Measurements from ENCODE around the gene PPT2.

PPT2 gene

DNA sequence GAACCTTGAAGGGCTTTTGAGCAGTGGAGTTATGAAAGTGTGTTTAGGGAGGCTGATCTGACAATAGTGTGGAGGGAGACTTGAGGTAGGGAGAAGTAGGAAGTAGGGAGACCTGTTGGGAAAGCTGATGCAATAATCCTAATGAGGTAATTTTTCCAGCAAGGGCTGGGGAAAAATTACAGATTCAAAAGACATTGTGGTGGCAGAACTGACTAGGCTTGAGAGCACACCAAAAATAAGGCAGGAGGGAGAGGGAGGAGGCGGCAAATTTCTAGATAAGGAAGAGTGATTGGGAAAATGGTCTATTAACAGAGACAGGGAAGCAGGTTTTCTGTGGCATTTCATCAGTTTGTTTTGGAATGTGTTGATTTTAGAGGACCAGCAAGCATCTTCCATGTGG is 7.7 kb upstream of the PPT2 start:
- H3K27ac ChIP-seq (ENCODE audit: low read depth, low read length), result no peak overlapping the region
- peak overlapping the region; percentile 4; the same call in 1 of the 2 replicates for H3K9ac ChIP-seq (ENCODE audit: low read depth, low read length)
- peaks cover 25% of the 10 kb centered on the region for H3K27me3 ChIP-seq (ENCODE audit: control insufficient read depth, insufficient read depth, low read length)
- H3K4me3 ChIP-seq (ENCODE audit: low read depth, low read length), result no peak overlapping the region; the same call in 1 of the 2 replicates
- H3K4me1 ChIP-seq (ENCODE audit: control insufficient read depth, insufficient read depth, low read length), result peaks cover 24% of the 10 kb centered on the region
- H3K36me3 ChIP-seq (ENCODE audit: control insufficient read depth, insufficient read depth, low read length), result no peaks in the 10 kb centered on the region
- H3K9me3 ChIP-seq (ENCODE audit: control insufficient read depth, insufficient read depth, low read length), result no peaks in the 10 kb centered on the region

DNA sequence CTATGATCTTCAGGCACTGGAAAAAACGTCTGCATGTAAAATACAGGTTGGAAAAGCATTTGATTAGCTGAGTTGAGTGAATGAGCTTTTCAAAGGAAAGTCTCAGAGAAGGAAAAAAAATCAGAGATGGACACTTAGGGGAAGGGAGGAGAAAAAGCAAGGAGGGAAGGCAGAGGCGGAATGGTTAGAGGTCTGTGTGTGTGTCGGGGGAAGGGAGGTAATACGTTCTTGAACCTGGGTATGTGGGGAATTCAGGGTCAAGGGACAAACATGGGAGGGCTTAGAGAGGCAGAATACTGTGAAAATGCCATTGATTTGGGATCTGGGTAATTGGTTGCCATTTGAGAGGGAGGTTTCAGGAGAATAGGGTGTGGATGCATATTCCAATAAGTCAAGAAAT is 7.3 kb upstream of the PPT2 start:
- Histone ChIP-seq H3K9ac (ENCODE audit: low read depth, low read length) (peak overlapping the region; percentile 4; the same call in 1 of the 2 replicates), H3K4me3 (ENCODE audit: low read depth, low read length) (no peak overlapping the region; the same call in 1 of the 2 replicates), H3K27ac (ENCODE audit: low read depth, low read length) (no peak overlapping the region), H3K9me3 (ENCODE audit: control insufficient read depth, insufficient read depth, low read length) (no peaks in the 10 kb centered on the region), H3K27me3 (ENCODE audit: control insufficient read depth, insufficient read depth, low read length) (peaks cover 28% of the 10 kb centered on the region), H3K4me1 (ENCODE audit: control insufficient read depth, insufficient read depth, low read length) (peaks cover 26% of the 10 kb centered on the region), H3K36me3 (ENCODE audit: control insufficient read depth, insufficient read depth, low read length) (no peaks in the 10 kb centered on the region)

DNA sequence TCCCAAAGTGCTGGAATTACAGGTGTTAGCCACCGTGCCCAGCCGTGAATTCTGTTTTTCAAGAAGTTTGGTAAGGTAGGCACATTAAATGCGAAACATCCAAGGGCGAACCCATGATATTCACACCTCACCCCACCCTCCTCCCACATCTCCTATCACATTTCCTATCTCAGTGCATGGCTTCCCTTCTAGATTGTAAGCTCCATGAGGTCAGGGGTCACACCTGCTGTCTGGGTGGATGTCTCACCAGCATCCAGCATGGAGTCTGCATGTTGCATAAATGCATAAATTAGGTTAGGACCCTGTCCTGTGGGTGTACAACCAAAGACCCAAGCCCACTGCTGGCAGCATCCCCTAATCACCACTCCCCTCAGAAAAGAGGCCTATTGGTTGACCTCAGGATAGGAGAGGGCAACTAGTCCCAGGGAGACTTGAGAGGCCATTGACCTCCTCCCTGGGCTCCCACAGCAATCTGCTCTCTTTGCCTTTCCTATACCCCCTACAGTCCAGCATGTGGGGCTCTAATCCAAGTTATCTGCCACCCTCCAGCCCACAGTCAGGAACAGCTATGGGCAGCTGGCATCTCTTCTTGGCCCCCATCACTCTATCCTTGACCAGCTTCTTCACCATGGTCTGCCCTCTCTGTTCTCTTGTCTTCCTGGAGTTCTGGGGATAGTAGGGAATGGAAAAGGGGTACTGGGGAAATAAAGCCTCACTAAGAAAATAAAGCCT is 6.4 kb upstream of the PPT2 start:
- peaks cover 36% of the 10 kb centered on the region for H3K27me3 ChIP-seq (ENCODE audit: control insufficient read depth, insufficient read depth, low read length)
- H3K27ac ChIP-seq (ENCODE audit: low read depth, low read length), result no peak overlapping the region
- H3K4me1 ChIP-seq (ENCODE audit: control insufficient read depth, insufficient read depth, low read length), result peaks cover 32% of the 10 kb centered on the region
- H3K4me3 ChIP-seq (ENCODE audit: low read depth, low read length), result peak overlapping the region; percentile 56; the same call in 1 of the 2 replicates
- H3K9ac ChIP-seq (ENCODE audit: low read depth, low read length), result no peak overlapping the region
- H3K9me3 ChIP-seq (ENCODE audit: control insufficient read depth, insufficient read depth, low read length), result no peaks in the 10 kb centered on the region
- H3K36me3 ChIP-seq (ENCODE audit: control insufficient read depth, insufficient read depth, low read length), result no peaks in the 10 kb centered on the region

DNA sequence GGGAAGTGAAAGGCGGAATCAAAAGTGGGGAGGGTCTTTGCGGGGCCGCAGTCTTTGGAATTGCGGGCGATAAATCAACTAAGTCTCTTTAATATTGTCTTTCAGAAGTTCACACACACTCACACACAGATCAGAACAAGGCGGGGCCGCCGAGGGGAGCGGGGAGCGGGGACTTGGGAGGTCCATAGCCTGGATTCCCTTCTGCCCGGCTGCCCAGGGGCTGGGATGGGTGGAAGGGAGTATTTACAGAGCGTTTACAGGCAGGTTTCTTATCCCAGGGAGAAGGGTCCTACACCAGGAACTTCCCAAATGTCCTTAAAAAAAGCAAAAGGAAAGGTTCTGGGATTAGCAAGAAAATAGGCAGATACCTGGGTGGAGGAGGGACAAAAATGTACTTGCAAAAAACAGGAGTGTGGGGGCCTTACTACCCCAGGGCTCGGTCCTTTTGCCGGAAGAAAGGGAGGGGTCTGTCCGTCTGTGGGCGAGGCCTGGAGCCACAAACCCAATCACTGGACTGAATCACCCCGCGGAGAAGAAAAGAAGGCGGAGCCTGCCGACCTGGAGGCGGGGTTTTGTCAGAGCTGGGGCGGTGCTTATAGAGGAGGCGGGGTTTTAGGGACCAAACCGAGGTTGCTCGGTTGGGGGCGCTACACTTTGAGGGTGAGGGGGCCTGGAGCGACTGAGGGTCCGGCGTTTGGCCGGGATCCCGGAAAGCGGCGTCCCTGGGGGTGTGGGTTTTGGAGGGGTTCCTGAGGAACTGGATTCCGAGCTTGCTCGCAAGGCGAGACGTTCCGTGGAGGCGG is 5.5 kb upstream of the PPT2 start:
- peaks cover 39% of the 10 kb centered on the region for H3K4me1 ChIP-seq (ENCODE audit: control insufficient read depth, insufficient read depth, low read length)
- no peaks in the 10 kb centered on the region for H3K9me3 ChIP-seq (ENCODE audit: control insufficient read depth, insufficient read depth, low read length)
- no peaks in the 10 kb centered on the region for H3K36me3 ChIP-seq (ENCODE audit: control insufficient read depth, insufficient read depth, low read length)
- H3K27ac ChIP-seq (ENCODE audit: low read depth, low read length), result no peak overlapping the region
- H3K27me3 ChIP-seq (ENCODE audit: control insufficient read depth, insufficient read depth, low read length), result peaks cover 41% of the 10 kb centered on the region
- no peak overlapping the region for H3K9ac ChIP-seq (ENCODE audit: low read depth, low read length)
- H3K4me3 ChIP-seq (ENCODE audit: low read depth, low read length), result peak overlapping the region; percentile 61

DNA sequence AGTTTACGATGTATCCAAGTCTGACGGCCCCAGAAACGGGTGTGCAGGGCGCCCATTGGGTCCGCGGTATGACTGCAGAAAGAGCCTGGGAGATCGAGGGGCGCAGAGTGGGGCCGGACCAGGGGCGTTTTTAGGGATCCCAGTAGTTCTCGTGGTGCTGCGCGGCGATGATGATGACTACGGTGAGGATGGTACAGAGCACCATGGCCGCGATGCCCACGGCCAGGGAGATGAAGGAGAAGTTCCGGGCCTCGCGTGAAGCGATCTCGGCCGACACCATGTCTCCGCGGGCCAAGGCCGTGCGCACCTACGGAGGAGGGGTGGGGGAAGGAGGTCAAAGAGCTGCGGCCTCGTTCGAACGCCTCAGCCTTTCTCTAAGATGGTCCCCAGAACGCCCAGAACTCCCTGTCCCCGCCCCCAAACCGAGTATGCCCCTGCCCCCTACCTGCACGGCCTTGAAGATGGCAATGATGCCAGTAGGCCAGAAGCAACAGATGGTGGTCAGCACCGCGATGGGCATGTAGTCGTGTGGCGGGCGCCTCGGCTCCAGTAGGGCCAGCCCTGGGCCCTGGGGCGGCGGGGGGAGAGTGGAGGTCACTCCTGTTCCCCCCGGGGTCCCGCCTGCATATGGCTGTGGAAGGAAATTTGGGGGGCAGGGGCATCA is 4.7 kb upstream of the PPT2 start:
- no peak overlapping the region for H3K27ac ChIP-seq (ENCODE audit: low read depth, low read length)

DNA sequence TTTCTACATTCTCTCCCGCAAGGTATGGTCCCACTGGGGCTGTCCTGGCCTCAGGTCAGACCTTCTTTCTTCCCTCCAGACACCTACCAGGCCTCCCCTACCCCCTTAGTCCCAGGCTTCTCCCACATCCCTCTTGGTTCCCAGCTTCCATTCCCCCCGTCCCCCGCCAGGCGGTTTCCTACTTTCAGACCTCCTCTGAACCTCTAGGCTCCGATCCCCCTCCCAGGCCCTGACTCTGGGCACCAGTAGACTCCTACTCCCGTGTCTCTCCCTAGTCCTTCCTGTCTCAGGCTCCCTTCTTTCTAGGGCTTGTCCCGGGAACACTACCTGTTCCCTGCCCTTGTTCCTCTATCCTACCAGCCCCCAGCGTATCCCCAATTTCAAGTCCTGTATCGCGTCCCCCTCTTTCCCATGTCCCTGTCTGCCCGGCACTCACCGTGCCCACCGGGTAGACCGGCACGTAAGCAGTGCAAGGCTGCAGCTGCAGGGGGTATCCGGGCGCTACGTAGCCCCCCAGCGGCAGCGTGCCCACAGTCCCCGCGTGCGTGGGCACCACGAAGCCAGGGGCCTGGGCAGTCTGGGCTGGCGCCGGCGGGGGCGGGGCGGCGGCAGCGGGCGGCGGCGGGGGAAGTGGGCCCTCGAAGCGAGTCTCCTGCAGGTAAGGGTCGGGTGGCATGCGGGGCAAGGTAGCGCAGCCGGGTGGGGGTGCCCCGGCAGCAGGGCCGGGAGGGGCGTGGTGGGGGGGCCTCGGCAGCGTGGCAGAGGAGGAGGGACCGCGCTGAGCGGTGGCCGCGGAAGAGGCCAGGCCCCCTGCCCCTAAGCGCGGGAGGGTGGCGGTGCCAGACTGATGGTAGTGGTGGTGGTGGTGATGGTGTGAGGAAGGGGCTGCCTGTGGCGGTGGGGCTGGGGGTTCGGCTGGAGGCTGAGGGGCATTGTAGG is 3.7 kb upstream of the PPT2 start:
- Histone ChIP-seq H3K36me3 (ENCODE audit: control insufficient read depth, insufficient read depth, low read length) (peaks cover 1% of the 10 kb centered on the region; the same call in 1 of the 2 replicates), H3K4me3 (ENCODE audit: low read depth, low read length) (peak overlapping the region; percentile 57), H3K9ac (ENCODE audit: low read depth, low read length) (no peak overlapping the region), H3K27ac (ENCODE audit: low read depth, low read length) (no peak overlapping the region), H3K9me3 (ENCODE audit: control insufficient read depth, insufficient read depth, low read length) (no peaks in the 10 kb centered on the region), H3K4me1 (ENCODE audit: control insufficient read depth, insufficient read depth, low read length) (peaks cover 39% of the 10 kb centered on the region), H3K27me3 (ENCODE audit: control insufficient read depth, insufficient read depth, low read length) (peaks cover 41% of the 10 kb centered on the region)

More for the DNA sequence above, 4.7 kb upstream of the PPT2 start:
- H3K4me1 ChIP-seq (ENCODE audit: control insufficient read depth, insufficient read depth, low read length), result peaks cover 39% of the 10 kb centered on the region
- H3K9me3 ChIP-seq (ENCODE audit: control insufficient read depth, insufficient read depth, low read length), result no peaks in the 10 kb centered on the region
- peak overlapping the region; percentile 61 for H3K4me3 ChIP-seq (ENCODE audit: low read depth, low read length)
- H3K36me3 ChIP-seq (ENCODE audit: control insufficient read depth, insufficient read depth, low read length), result no peaks in the 10 kb centered on the region
- no peak overlapping the region for H3K9ac ChIP-seq (ENCODE audit: low read depth, low read length)
- peaks cover 41% of the 10 kb centered on the region for H3K27me3 ChIP-seq (ENCODE audit: control insufficient read depth, insufficient read depth, low read length)

DNA sequence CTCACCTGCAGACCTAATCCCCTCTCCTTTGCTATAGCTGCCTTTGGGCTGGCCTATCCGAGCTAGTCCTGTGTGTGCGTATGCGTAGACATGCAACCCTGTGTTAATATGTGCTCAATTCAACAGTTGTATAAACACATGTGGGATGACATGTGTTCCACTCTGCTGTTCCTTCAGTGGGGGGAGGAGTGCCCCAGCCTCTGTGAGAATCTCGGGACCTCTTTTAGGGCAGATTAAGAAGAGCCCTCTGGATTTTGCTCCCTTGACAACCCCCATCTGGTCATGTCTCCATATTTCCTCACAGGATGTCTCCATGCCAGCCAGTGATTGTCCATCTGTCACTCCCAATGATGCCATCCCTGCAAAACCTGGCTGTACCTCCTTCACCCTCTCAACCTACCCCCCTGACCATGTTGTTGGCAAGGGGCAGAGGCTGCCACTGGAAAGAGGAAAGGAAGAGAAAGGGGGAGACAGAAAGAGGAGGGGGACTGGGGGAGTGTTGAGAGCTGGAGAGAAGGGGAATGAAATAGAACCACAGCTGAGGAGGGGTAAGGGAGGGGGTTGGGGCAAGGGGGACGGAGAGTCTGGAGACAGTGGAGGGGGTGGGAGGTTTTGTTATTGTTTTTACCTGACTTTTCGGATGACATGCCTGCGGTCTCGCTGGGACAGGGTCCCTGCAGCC is 2.6 kb upstream of the PPT2 start:
- Histone ChIP-seq H3K27ac (ENCODE audit: low read depth, low read length) (no peak overlapping the region), H3K9ac (ENCODE audit: low read depth, low read length) (no peak overlapping the region), H3K36me3 (ENCODE audit: control insufficient read depth, insufficient read depth, low read length) (peaks cover 8% of the 10 kb centered on the region), H3K9me3 (ENCODE audit: control insufficient read depth, insufficient read depth, low read length) (no peaks in the 10 kb centered on the region), H3K4me1 (ENCODE audit: control insufficient read depth, insufficient read depth, low read length) (peaks cover 33% of the 10 kb centered on the region), H3K27me3 (ENCODE audit: control insufficient read depth, insufficient read depth, low read length) (peaks cover 41% of the 10 kb centered on the region), H3K4me3 (ENCODE audit: low read depth, low read length) (peak overlapping the region; percentile 36; the same call in 1 of the 2 replicates)

DNA sequence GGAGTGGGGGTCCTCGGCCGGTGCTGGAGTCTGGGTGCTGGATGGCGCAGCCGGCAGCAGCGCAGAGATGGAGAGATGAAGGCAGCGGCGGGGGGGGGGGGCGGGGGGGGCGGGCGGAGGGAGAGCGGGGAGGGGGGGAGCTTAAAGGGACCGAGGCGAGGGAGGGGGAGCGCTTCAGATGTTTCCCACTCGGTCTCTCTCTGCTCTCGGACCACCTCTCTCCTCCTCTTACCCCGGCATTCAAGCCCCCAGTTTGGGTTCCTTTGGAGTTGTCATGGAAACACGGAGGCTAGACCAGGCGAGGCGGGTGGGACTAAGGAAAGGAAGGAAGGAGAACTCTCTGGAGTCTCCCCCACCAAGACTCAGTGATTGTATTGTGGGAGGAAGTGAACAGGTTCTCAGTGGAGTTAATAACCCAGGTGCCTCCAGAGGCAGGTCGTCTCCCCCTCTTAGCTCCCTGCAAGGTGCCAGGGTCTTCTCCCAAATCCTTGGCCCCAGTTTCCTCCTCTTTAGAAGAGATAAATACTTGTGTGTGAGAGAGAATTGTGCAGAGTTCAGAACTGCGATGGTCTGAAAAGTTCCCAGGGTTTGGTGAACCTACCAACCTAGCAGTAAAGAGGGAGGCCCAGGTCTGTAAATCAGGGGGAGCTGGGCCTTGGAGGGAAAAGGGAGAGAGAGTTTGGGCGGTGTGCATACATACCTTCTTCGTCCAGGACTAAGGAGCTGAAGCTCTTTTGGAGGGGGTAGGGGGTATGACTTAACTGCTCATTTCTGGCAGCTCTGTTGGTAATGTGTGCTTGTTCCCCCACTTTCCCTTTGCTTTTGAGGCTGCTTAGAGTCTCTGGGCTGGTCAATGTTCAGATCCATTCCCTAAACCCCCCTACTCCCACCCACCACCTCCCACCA is 1.8 kb upstream of the PPT2 start, which contains the start of gene PRRT1:
TSS of gene PRRT1 (minus strand) at position 77 of the 906 bp plus-strand sequence. CDS start 112 bp downstream, outside the sequence.
- Histone ChIP-seq H3K9me3 (ENCODE audit: control insufficient read depth, insufficient read depth, low read length) (no peaks in the 10 kb centered on the region), H3K27ac (ENCODE audit: low read depth, low read length) (peak within 1 kb of the TSS; percentile 94), H3K4me1 (ENCODE audit: control insufficient read depth, insufficient read depth, low read length) (peaks cover 27% of the 10 kb centered on the region), H3K9ac (ENCODE audit: low read depth, low read length) (no peak within 1 kb of the TSS), H3K4me3 (ENCODE audit: low read depth, low read length) (peak within 1 kb of the TSS; percentile 97), H3K27me3 (ENCODE audit: control insufficient read depth, insufficient read depth, low read length) (peaks cover 41% of the 10 kb centered on the region), H3K36me3 (ENCODE audit: control insufficient read depth, insufficient read depth, low read length) (peaks cover 15% of the 10 kb centered on the region)

Measured in HUES48 (cell line).